NOMO-1 treated with DMSO at 0.1 percent for 48 hours (cell line): ENCODE measurements around the gene ERCC1.

Source experiments
- DNase-seq: peaks from one replicate; lab custom pipeline; 2025; ENCODE audit not compliant: unreplicated experiment; lab: John Stamatoyannopoulos, UW

Gene ERCC1

GRCh38 chr19:45406226-45407090 lies 17.3 kb downstream of the ERCC1 start, which contains the start of gene POLR1G:
Gene POLR1G (plus strand): TSS chr19:45406644. CDS start chr19:45406697, 53 bp downstream.
- peak; percentile 88 for DNase-seq

GRCh38 chr19:45405435-45406225 lies 18.1 kb downstream of the ERCC1 start:
- peak; percentile 74 for DNase-seq

- peak; percentile 42 for DNase-seq
Observed at GRCh38 chr19:45404557-45405434, 18.9 kb downstream of the ERCC1 start, which contains the start of gene PPP1R13L. Gene PPP1R13L (minus strand): TSS chr19:45405069. CDS start chr19:45398318, 6,751 bp downstream.

GRCh38 chr19:45403781-45404556 lies 19.7 kb downstream of the ERCC1 start:
- DNase-seq, result peak; percentile 67

- no peak for DNase-seq
Observed at GRCh38 chr19:45403272-45403671, 20.4 kb downstream of the ERCC1 start.

GRCh38 chr19:45402298-45403061 lies 21.2 kb downstream of the ERCC1 start:
- DNase-seq, result no peak

- DNase-seq, result no peak
Observed at GRCh38 chr19:45401815-45402214, 21.9 kb downstream of the ERCC1 start.

- no peak for DNase-seq
Observed at GRCh38 chr19:45400192-45400591, 23.5 kb downstream of the ERCC1 start.

- DNase-seq, result no peak
Observed at GRCh38 chr19:45395821-45396617, 27.7 kb downstream of the ERCC1 start.

GRCh38 chr19:45391871-45392665 lies 31.6 kb downstream of the ERCC1 start:
- no peak for DNase-seq

GRCh38 chr19:45391346-45391745 lies 32.4 kb downstream of the ERCC1 start:
- DNase-seq, result peak; percentile 47

- DNase-seq, result no peak
Observed at GRCh38 chr19:45385392-45386221, 38.1 kb downstream of the ERCC1 start.

- DNase-seq, result no peak
Observed at GRCh38 chr19:45382426-45382825, 41.3 kb downstream of the ERCC1 start.

GRCh38 chr19:45380107-45380506 lies 43.6 kb downstream of the ERCC1 start:
- no peak for DNase-seq

- DNase-seq, result no peak
Observed at GRCh38 chr19:45376045-45376724, 47.5 kb downstream of the ERCC1 start.
